HFF-Myc (cell line): ENCODE measurements around the gene CCL27.

Experiments
- DNase-seq: peaks from one replicate; pipeline ENCODE4 v3.0.0-alpha.2; 2011; ENCODE audit warnings: low read depth; ENCODE audit errors: extremely low read depth
- H3K4me3 ChIP-seq: replicated peaks from 2 replicates; pipeline ENCODE4 v1.5.1; 2011; ENCODE audit warnings: low read depth, mild to moderate bottlenecking, control low read depth, low read length
- CTCF ChIP-seq: IDR thresholded peaks from 2 replicates; pipeline ENCODE4 v1.5.1; 2012; ENCODE audit warnings: mild to moderate bottlenecking, low read depth, low read length, control low read depth; ENCODE audit errors: missing control alignments

Gene CCL27

GRCh38 chr9:34636791-34637355 is 25.6 kb downstream of the CCL27 start:
- TF ChIP-seq CTCF = no peak
- DNase-seq = no peak

GRCh38 chr9:34635556-34635955 is 26.9 kb downstream of the CCL27 start:
- DNase-seq = no peak
- peak overlapping the region; percentile 93 for H3K4me3 ChIP-seq
- no peak for TF ChIP-seq CTCF

More at GRCh38 chr9:34636791-34637355, 25.6 kb downstream of the CCL27 start:
- peak overlapping the region; percentile 93 for H3K4me3 ChIP-seq

GRCh38 chr9:34634551-34635248 is 27.8 kb downstream of the CCL27 start:
- no peak for TF ChIP-seq CTCF
- DNase-seq = no peak
- H3K4me3 ChIP-seq = no peak overlapping the region

GRCh38 chr9:34633851-34634550 is 28.5 kb downstream of the CCL27 start:
- peak; percentile 89 for TF ChIP-seq CTCF
- no peak for DNase-seq
- H3K4me3 ChIP-seq = no peak overlapping the region

- no peak overlapping the region for H3K4me3 ChIP-seq
- no peak for DNase-seq
- TF ChIP-seq CTCF = no peak
These were observed 29.3 kb downstream of the CCL27 start for GRCh38 chr9:34633166-34633565.

- H3K4me3 ChIP-seq = no peak overlapping the region
- no peak for DNase-seq
- no peak for TF ChIP-seq CTCF
These were observed 31.9 kb downstream of the CCL27 start for GRCh38 chr9:34630402-34631154.
